GM12801 (cell line): ENCODE results near the gene ME1.

Experiments used
- CTCF ChIP-seq: IDR thresholded peaks from one replicate; pipeline ENCODE4 v1.5.1; 2011; ENCODE audit warnings: control low read depth; ENCODE audit not compliant: insufficient read length; ENCODE audit errors: extremely low read depth

ME1 gene

GRCh38 chr6:83247471-83247870 lies 183.4 kb downstream of the ME1 start:
- no peak for TF ChIP-seq CTCF

DNA sequence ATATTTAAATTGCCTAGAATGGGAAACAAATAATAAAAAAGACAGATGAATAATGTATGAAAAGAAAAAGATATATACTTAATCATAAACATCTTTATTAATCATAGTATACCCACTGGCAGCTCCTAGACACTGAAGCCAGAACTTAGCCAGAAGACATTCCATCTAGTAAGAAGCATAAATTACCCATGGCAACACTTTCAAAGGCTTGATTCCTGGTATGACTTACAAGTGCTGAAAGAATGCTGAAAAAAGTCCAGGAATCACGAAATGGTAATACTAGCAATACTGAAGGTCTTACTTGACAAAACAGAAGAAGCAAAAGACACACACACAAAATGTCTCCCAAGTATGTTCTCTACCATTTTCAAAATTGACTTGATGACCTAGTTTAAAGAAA lies 199.7 kb downstream of the ME1 start:
- no peak for TF ChIP-seq CTCF

DNA sequence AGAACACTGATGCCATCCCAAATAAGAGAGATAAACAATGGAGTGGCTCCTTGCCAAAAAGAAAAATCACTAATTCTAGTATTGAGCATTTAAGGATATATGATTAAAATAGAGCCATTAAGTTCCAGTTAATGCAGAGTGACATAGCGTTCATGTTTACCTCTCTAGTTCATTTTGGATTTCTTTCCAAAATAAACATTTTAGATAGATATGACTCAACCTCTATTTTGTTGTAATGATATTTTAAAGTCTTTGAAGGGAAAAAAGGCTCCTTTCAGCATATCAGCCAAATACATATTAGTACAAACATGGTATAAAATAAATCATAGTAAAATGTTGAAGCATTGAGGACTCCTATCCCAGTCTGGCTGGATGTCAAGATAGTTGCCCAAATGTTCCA lies 204.3 kb downstream of the ME1 start:
- TF ChIP-seq CTCF, result no peak

- TF ChIP-seq CTCF, result no peak
Observed at GRCh38 chr6:83221889-83222479, 208.9 kb downstream of the ME1 start.

DNA sequence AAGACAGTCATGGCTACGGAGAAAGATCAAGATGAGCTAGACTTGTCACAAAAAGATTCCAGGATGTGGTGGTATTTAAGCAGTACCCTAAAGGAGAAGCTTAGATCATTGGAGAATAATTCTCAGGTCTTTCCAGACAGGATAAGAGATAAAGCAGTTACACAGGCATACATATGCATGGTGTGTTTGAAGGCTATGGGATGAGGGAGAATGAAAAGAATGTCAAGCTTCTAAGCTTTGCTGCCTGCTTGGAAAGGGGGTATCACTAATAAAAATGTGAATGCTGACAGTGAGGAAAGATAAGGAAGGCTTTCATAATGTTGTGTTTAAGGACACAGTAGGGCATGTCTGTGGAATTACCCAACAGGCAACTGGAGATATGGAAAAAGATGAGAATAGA lies 209.6 kb downstream of the ME1 start:
- no peak for TF ChIP-seq CTCF

- no peak for TF ChIP-seq CTCF
Observed at GRCh38 chr6:83220121-83220520, 210.7 kb downstream of the ME1 start.

GRCh38 chr6:83218646-83219045 lies 212.2 kb downstream of the ME1 start:
- TF ChIP-seq CTCF, result no peak
